ENCODE results near the gene F11R.

DNA sequence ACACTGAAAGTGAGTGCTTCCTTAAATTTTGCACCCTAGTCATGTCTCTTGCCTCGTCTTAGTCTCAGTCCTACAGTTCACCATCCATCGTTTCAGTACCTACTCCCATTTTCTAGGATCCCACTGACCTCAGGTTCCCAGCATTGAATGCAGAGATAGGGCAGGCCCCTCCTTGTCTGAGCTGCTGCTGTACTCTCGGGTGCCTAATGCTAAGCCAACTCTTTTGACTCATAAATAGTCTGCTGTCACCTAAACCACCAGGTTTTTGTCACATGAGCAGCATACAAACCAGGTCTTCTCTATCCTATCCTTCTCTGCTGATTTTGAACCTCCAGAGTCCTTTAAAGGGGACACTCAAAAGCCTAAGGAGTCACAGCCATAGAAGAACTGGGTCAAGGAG, 45.7 kb upstream of the F11R start:
- TF ChIP-seq POLR2AphosphoS5 (IDR thresholded peaks at IDR 0.05; ENCODE audit: low read depth, low read length) (no peak), FOXP2 (optimal IDR thresholded peaks at IDR 0.05; ENCODE audit: borderline replicate concordance, extremely low read depth, extremely low read length, insufficient read depth) (no peak), TAF1 (IDR thresholded peaks at IDR 0.05; ENCODE audit: borderline replicate concordance, insufficient read depth, low read length) (no peak), SIN3A (IDR thresholded peaks at IDR 0.05; ENCODE audit: borderline replicate concordance, insufficient read depth, low read length) (no peak)
- TF ChIP-seq, protein P1, sequence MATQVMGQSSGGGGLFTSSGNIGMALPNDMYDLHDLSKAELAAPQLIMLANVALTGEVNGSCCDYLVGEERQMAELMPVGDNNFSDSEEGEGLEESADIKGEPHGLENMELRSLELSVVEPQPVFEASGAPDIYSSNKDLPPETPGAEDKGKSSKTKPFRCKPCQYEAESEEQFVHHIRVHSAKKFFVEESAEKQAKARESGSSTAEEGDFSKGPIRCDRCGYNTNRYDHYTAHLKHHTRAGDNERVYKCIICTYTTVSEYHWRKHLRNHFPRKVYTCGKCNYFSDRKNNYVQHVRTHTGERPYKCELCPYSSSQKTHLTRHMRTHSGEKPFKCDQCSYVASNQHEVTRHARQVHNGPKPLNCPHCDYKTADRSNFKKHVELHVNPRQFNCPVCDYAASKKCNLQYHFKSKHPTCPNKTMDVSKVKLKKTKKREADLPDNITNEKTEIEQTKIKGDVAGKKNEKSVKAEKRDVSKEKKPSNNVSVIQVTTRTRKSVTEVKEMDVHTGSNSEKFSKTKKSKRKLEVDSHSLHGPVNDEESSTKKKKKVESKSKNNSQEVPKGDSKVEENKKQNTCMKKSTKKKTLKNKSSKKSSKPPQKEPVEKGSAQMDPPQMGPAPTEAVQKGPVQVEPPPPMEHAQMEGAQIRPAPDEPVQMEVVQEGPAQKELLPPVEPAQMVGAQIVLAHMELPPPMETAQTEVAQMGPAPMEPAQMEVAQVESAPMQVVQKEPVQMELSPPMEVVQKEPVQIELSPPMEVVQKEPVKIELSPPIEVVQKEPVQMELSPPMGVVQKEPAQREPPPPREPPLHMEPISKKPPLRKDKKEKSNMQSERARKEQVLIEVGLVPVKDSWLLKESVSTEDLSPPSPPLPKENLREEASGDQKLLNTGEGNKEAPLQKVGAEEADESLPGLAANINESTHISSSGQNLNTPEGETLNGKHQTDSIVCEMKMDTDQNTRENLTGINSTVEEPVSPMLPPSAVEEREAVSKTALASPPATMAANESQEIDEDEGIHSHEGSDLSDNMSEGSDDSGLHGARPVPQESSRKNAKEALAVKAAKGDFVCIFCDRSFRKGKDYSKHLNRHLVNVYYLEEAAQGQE (IDR thresholded peaks at IDR 0.05; ENCODE audit: insufficient read depth in 1 of 2, low read depth in 2 of 2, low read length in 2 of 2) = no peak

Data from PFSK-1 (cell line).